ENCODE data around the gene TOMM20.

The TOMM20 gene

GRCh38 chr1:235112297-235113182, 16.1 kb downstream of the TOMM20 start:
- no peaks in the 10 kb centered on the region for H3K36me3 ChIP-seq (ENCODE audit: control insufficient read depth, insufficient read depth, low read length)
- no peak overlapping the region for H3K4me3 ChIP-seq (ENCODE audit: low read depth, low read length)
- H3K27me3 ChIP-seq (ENCODE audit: control insufficient read depth, insufficient read depth, low read length), result no peaks in the 10 kb centered on the region
- no peak overlapping the region for H3K27ac ChIP-seq
- H3K79me2 ChIP-seq, result no peaks in the 10 kb centered on the region
- no peak overlapping the region for H3K4me2 ChIP-seq (ENCODE audit: low read length)
- no peaks in the 10 kb centered on the region for H3K4me1 ChIP-seq
- H2AFZ ChIP-seq, result no peak overlapping the region
- no peaks in the 10 kb centered on the region for H3K9me3 ChIP-seq (ENCODE audit: control insufficient read depth, low read length)
- TF ChIP-seq CTCF (IDR thresholded peaks at IDR 0.05), result no peak
- H3K9ac ChIP-seq, result no peak overlapping the region

GRCh38 chr1:235111107-235111506, 17.5 kb downstream of the TOMM20 start:
- Histone ChIP-seq H3K9me3 (ENCODE audit: control insufficient read depth, low read length) (no peaks in the 10 kb centered on the region), H2AFZ (no peak overlapping the region), H3K27me3 (ENCODE audit: control insufficient read depth, insufficient read depth, low read length) (no peaks in the 10 kb centered on the region), H3K4me3 (ENCODE audit: low read depth, low read length) (no peak overlapping the region), H3K4me1 (no peaks in the 10 kb centered on the region), H3K9ac (no peak overlapping the region), H3K4me2 (ENCODE audit: low read length) (no peak overlapping the region), H3K27ac (no peak overlapping the region), H3K79me2 (no peaks in the 10 kb centered on the region), H3K36me3 (ENCODE audit: control insufficient read depth, insufficient read depth, low read length) (no peaks in the 10 kb centered on the region)
- no peak for TF ChIP-seq CTCF (IDR thresholded peaks at IDR 0.05)

GRCh38 chr1:235108876-235109275, 19.8 kb downstream of the TOMM20 start:
- H3K4me3 ChIP-seq (ENCODE audit: low read depth, low read length), result no peak overlapping the region
- no peak overlapping the region for H3K4me2 ChIP-seq (ENCODE audit: low read length)
- no peaks in the 10 kb centered on the region for H3K9me3 ChIP-seq (ENCODE audit: control insufficient read depth, low read length)
- no peaks in the 10 kb centered on the region for H3K79me2 ChIP-seq
- H3K27me3 ChIP-seq (ENCODE audit: control insufficient read depth, insufficient read depth, low read length), result no peaks in the 10 kb centered on the region
- no peak overlapping the region for H3K27ac ChIP-seq
- no peak for TF ChIP-seq CTCF (IDR thresholded peaks at IDR 0.05)
- H3K4me1 ChIP-seq, result no peaks in the 10 kb centered on the region
- H3K36me3 ChIP-seq (ENCODE audit: control insufficient read depth, insufficient read depth, low read length), result no peaks in the 10 kb centered on the region
- no peak overlapping the region for H2AFZ ChIP-seq
- no peak overlapping the region for H3K9ac ChIP-seq

- no peak overlapping the region for H3K4me3 ChIP-seq (ENCODE audit: low read depth, low read length)
- H3K79me2 ChIP-seq, result no peaks in the 10 kb centered on the region
- H3K9ac ChIP-seq, result no peak overlapping the region
- H3K36me3 ChIP-seq (ENCODE audit: control insufficient read depth, insufficient read depth, low read length), result no peaks in the 10 kb centered on the region
- H3K4me2 ChIP-seq (ENCODE audit: low read length), result no peak overlapping the region
- no peaks in the 10 kb centered on the region for H3K4me1 ChIP-seq
- no peaks in the 10 kb centered on the region for H3K27me3 ChIP-seq (ENCODE audit: control insufficient read depth, insufficient read depth, low read length)
- H2AFZ ChIP-seq, result no peak overlapping the region
- H3K27ac ChIP-seq, result no peak overlapping the region
- no peaks in the 10 kb centered on the region for H3K9me3 ChIP-seq (ENCODE audit: control insufficient read depth, low read length)
- no peak for TF ChIP-seq CTCF (IDR thresholded peaks at IDR 0.05)
These were observed 20.4 kb downstream of the TOMM20 start for GRCh38 chr1:235108185-235108593.
